Parathyroid adenoma (tissue), 2 donors: ENCODE measurements around the gene CEP250.

Source experiments
- H2AFZ ChIP-seq: fragments of 300-600 bp; sonication (generic); one replicate; pipeline ENCODE4 v1.7.0; 2017; ENCODE audit warnings: antibody characterized with exemption, mild to moderate bottlenecking
- H3K27ac ChIP-seq: fragments of 300-600 bp; sonication (generic); one replicate; pipeline ENCODE4 v1.7.0; 2017
- H3K27me3 ChIP-seq: fragments of 300-600 bp; sonication (generic); one replicate; pipeline ENCODE4 v1.7.0; 2017; ENCODE audit warnings: low read length; ENCODE audit not compliant: control insufficient read depth, insufficient read depth
- H3K36me3 ChIP-seq: fragments of 300-600 bp; sonication (generic); one replicate; pipeline ENCODE4 v1.7.0; 2017; ENCODE audit warnings: low read length; ENCODE audit not compliant: control insufficient read depth, insufficient read depth
- H3K4me1 ChIP-seq: fragments of 300-600 bp; sonication (generic); one replicate; pipeline ENCODE4 v1.7.0; 2017; ENCODE audit warnings: control low read depth
- H3K4me2 ChIP-seq: fragments of 300-600 bp; sonication (generic); one replicate; pipeline ENCODE4 v1.7.0; 2017; ENCODE audit warnings: low read length
- H3K4me3 ChIP-seq: fragments of 300-600 bp; sonication (generic); one replicate; pipeline ENCODE4 v1.7.0; 2017; ENCODE audit warnings: low read depth, low read length
- H3K79me2 ChIP-seq: fragments of 300-600 bp; sonication (generic); one replicate; pipeline ENCODE4 v1.7.0; 2017; ENCODE audit warnings: control low read depth
- H3K9ac ChIP-seq: fragments of 300-600 bp; sonication (generic); one replicate; pipeline ENCODE4 v1.7.0; 2017; ENCODE audit warnings: mild to moderate bottlenecking
- H3K9me3 ChIP-seq: fragments of 300-600 bp; sonication (generic); one replicate; pipeline ENCODE4 v1.7.0; 2017; ENCODE audit warnings: low read length; ENCODE audit not compliant: control insufficient read depth
- TF ChIP-seq, protein P1 (sequence below): fragments of 300-600 bp; sonication (generic); IDR thresholded peaks from one replicate; pipeline ENCODE4 v1.7.0; 2017; ENCODE audit warnings: antibody characterized with exemption, mild to moderate bottlenecking
- donor health status: primary hyperparathyroidism.

CEP250 gene

DNA sequence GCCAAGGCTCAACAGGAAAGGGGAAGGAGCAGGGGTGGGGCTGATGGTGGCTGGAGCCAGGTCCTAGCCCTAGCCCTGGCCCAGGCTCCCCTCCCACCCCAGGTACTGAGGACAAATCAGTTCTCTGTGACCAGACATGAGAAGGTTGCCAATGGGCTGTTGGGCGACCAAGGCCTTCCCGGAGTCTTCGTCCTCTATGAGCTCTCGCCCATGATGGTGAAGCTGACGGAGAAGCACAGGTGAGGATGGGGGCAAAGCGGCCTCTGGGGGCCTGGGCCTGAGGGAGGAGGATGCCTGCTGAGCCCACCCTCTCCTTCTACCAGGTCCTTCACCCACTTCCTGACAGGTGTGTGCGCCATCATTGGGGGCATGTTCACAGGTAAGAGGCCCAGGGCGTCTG, 101.5 kb downstream of the CEP250 start:
- no peak overlapping the region for H3K9ac ChIP-seq
- no peak overlapping the region for H3K4me2 ChIP-seq
- no peaks in the 10 kb centered on the region for H3K36me3 ChIP-seq
- H3K27me3 ChIP-seq, result no peaks in the 10 kb centered on the region
- TF ChIP-seq, protein P1, sequence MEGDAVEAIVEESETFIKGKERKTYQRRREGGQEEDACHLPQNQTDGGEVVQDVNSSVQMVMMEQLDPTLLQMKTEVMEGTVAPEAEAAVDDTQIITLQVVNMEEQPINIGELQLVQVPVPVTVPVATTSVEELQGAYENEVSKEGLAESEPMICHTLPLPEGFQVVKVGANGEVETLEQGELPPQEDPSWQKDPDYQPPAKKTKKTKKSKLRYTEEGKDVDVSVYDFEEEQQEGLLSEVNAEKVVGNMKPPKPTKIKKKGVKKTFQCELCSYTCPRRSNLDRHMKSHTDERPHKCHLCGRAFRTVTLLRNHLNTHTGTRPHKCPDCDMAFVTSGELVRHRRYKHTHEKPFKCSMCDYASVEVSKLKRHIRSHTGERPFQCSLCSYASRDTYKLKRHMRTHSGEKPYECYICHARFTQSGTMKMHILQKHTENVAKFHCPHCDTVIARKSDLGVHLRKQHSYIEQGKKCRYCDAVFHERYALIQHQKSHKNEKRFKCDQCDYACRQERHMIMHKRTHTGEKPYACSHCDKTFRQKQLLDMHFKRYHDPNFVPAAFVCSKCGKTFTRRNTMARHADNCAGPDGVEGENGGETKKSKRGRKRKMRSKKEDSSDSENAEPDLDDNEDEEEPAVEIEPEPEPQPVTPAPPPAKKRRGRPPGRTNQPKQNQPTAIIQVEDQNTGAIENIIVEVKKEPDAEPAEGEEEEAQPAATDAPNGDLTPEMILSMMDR, result no peak
- H3K79me2 ChIP-seq, result no peaks in the 10 kb centered on the region
- H3K4me3 ChIP-seq, result no peak overlapping the region
- H3K9me3 ChIP-seq, result no peaks in the 10 kb centered on the region
- no peak overlapping the region for H2AFZ ChIP-seq
- H3K27ac ChIP-seq, result no peak overlapping the region
- peaks cover 5% of the 10 kb centered on the region for H3K4me1 ChIP-seq

DNA sequence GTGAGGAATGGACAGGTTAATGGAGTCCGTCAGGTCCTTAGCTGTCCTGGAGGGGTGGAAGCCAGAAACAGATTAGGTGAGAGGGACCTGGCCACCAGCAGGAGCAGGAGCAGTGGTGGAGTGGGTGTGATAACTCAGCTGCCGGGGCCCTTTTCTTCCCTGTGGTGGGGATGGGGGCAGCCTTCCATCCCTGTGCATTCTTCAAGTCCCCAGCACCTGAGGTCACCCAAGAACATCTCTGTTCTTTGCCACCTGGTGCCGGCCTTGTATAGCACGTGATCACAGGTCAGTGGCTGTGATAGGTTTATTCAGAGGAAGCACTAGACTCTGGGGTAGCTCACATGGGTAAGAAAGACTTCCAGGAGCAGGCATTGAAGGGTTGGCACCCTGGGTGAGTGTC, 103.1 kb downstream of the CEP250 start:
- no peak overlapping the region for H3K9ac ChIP-seq
- TF ChIP-seq, protein P1, result no peak
- H3K9me3 ChIP-seq, result no peaks in the 10 kb centered on the region
- H3K4me3 ChIP-seq, result no peak overlapping the region
- H3K36me3 ChIP-seq, result no peaks in the 10 kb centered on the region
- H3K4me2 ChIP-seq, result no peak overlapping the region
- peaks cover 5% of the 10 kb centered on the region for H3K4me1 ChIP-seq
- no peak overlapping the region for H3K27ac ChIP-seq
- H2AFZ ChIP-seq, result no peak overlapping the region
- no peaks in the 10 kb centered on the region for H3K79me2 ChIP-seq
- H3K27me3 ChIP-seq, result no peaks in the 10 kb centered on the region

DNA sequence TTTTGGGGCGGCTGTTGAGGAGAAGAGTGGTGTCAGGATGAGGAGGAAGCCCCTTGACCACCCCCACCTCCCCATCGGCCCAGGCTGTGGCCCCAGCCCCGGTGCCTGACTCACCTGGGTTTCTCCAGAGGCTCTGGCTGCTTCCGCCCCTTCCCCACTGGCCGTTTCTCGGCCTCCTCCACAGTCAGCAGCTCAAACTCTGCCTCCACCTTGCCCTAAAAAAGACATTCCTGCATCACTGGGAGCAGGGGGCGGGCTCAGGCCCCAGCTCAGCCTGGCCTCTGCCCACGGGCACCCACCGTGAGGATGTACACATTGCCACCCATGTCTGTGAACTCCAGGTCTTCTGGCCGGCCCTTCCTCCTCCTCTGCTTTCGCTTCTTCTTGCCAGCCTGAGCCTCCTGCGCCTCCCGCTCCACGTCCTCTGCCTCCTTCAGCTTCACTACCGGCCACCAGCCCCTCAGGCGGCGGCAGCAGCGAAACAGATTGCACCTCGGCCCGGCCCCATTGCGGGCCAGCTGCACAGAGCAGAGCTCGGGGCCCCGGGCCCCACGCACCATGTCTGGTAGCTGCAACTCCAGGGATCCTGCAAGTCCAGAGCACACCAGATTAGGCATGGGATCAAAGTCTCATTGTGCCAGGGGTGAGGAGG, 103.8 kb downstream of the CEP250 start:
- TF ChIP-seq, protein P1, result no peak
- Histone ChIP-seq H3K9ac (no peak overlapping the region), H2AFZ (no peak overlapping the region), H3K36me3 (no peaks in the 10 kb centered on the region), H3K27me3 (no peaks in the 10 kb centered on the region), H3K9me3 (no peaks in the 10 kb centered on the region), H3K27ac (no peak overlapping the region), H3K4me1 (peaks cover 5% of the 10 kb centered on the region), H3K4me3 (no peak overlapping the region), H3K79me2 (no peaks in the 10 kb centered on the region), H3K4me2 (no peak overlapping the region)

DNA sequence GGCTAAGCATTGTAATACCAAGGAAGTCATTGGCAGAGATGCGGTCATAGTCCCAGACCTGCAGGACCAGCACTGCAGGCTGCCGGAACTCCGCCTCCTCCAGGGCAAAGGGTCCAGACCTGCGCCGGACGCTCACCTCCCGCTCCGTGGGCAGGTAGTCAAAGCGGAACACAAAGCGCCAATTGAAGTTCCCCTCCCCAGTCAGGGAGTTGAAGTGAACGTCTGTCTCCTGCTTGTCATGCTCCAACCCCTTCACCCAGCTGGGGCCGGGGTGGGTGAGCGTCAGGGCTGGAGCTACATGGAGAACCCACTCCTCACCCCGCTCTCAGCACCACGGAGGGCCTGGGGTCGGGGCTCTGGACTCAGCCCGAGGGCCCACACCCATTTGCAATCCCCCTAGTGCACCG, 104.7 kb downstream of the CEP250 start:
- no peak overlapping the region for H3K27ac ChIP-seq
- H3K27me3 ChIP-seq, result no peaks in the 10 kb centered on the region
- no peaks in the 10 kb centered on the region for H3K79me2 ChIP-seq
- TF ChIP-seq, protein P1, result no peak
- H3K4me1 ChIP-seq, result peaks cover 5% of the 10 kb centered on the region
- no peaks in the 10 kb centered on the region for H3K36me3 ChIP-seq
- no peak overlapping the region for H3K4me3 ChIP-seq
- H3K9me3 ChIP-seq, result no peaks in the 10 kb centered on the region
- H3K9ac ChIP-seq, result no peak overlapping the region
- H3K4me2 ChIP-seq, result no peak overlapping the region
- no peak overlapping the region for H2AFZ ChIP-seq

DNA sequence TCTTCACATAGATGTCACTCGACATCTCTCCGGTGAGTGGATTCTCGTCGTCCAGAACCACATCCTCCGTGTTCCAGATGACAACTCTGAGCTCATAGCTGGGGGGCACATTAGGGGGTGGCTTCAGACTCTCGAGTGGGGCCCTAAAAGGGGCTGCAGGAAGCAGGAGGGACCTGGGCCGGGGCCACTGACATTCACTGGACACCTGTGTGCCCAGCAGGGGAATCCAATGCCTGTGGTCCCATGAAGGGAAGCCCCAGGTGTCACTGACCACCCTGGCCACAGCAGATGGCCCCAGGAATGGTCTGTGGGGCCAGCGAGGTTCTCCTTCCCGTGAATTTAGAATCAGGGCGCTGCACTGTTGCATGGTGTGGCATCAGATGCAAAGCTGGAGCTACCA, 105.1 kb downstream of the CEP250 start:
- TF ChIP-seq, protein P1, result no peak
- Histone ChIP-seq H3K9ac (no peak overlapping the region), H3K27me3 (no peaks in the 10 kb centered on the region), H3K9me3 (no peaks in the 10 kb centered on the region), H3K79me2 (no peaks in the 10 kb centered on the region), H2AFZ (no peak overlapping the region), H3K27ac (no peak overlapping the region), H3K4me2 (no peak overlapping the region), H3K4me3 (no peak overlapping the region), H3K36me3 (no peaks in the 10 kb centered on the region), H3K4me1 (peaks cover 5% of the 10 kb centered on the region)
